K562 (cell line): Measurements from ENCODE around the gene ZDHHC3. TPM values are rescaled to one million over a fixed set of nuclear protein-coding genes. Genes with fewer than 3 reads are reported as not detected.

ENCODE experiments used
- ARID2 ChIP-seq: fragments of 450-650 bp; IDR thresholded peaks from 2 replicates; pipeline ENCODE4 v1.6.1; 2017; ENCODE audit warnings: antibody characterized with exemption, mild to moderate bottlenecking
- ATF1 ChIP-seq, 2 experiments: fragments of 450-650 bp in 1 of 2; IDR thresholded peaks; 2 replicates each; pipeline ENCODE4 v1.6.1; 2016; ENCODE audit warnings: missing compliant biosample characterization in 1 of 2, missing genetic modification characterization in 1 of 2
- CBX5 ChIP-seq: IDR thresholded peaks from 2 replicates; pipeline ENCODE4 v1.6.1; 2014; ENCODE audit warnings: low read depth, borderline replicate concordance
- CREM ChIP-seq: IDR thresholded peaks from 2 replicates; pipeline ENCODE4 v1.6.1; 2014; ENCODE audit warnings: antibody characterized with exemption, low read depth
- ETV1 ChIP-seq: fragments of 450-650 bp; conservative IDR thresholded peaks from 2 replicates; pipeline ENCODE4 v1.6.1; 2016; ENCODE audit warnings: missing genetic modification characterization, control low read depth, low read depth, missing compliant biosample characterization
- FOXP1 ChIP-seq: sonication (generic); formaldehyde crosslinking; IDR thresholded peaks from 2 replicates; pipeline ENCODE4 v1.8.0; 2022; ENCODE audit warnings: mild to moderate bottlenecking, missing genetic modification reagents
- GABPA ChIP-seq: fragments of 200-800 bp; sonication (Bioruptor generic); conservative IDR thresholded peaks from 2 replicates; pipeline ENCODE4 v1.6.1; 2016; ENCODE audit warnings: low read depth, missing genetic modification characterization, missing compliant biosample characterization
- GATAD2A ChIP-seq: fragments of 450-650 bp; IDR thresholded peaks from 2 replicates; pipeline ENCODE4 v1.6.1; 2017
- HDAC2 ChIP-seq: fragments of 450-650 bp; IDR thresholded peaks from 2 replicates; pipeline ENCODE4 v1.6.1; 2016; ENCODE audit warnings: mild to moderate bottlenecking
- HMGXB4 ChIP-seq: sonication (generic); formaldehyde crosslinking; IDR thresholded peaks from 2 replicates; pipeline ENCODE4 v1.8.1; 2023; ENCODE audit warnings: mild to moderate bottlenecking, missing genetic modification reagents
- IFI16 ChIP-seq: fragments of 250-450 bp; sonication (Bioruptor Pico); IDR thresholded peaks from 2 replicates; pipeline ENCODE4 v2.1.2; 2022; ENCODE audit warnings: mild to moderate bottlenecking, inconsistent platforms
- MCM5 ChIP-seq: fragments of 450-650 bp; IDR thresholded peaks from 2 replicates; pipeline ENCODE4 v1.6.1; 2016; ENCODE audit warnings: low read depth
- NFRKB ChIP-seq: fragments of 450-650 bp; IDR thresholded peaks from 2 replicates; pipeline ENCODE4 v1.6.1; 2016; ENCODE audit warnings: low read depth
- NR0B1 ChIP-seq: fragments of 450-650 bp; IDR thresholded peaks from one replicate; pipeline ENCODE4 v1.6.1; 2018; ENCODE audit warnings: mild to moderate bottlenecking, moderate library complexity; ENCODE audit not compliant: partially characterized antibody
- SMARCA4 ChIP-seq: fragments of 450-650 bp; IDR thresholded peaks from 2 replicates; pipeline ENCODE4 v1.6.1; 2016
- SNAPC5 ChIP-seq: fragments of 250-450 bp; sonication (Bioruptor Pico); IDR thresholded peaks from 2 replicates; pipeline ENCODE4 v1.8.0; 2021; ENCODE audit warnings: moderate library complexity, mild to moderate bottlenecking, inconsistent platforms
- TCF3 ChIP-seq: sonication (generic); formaldehyde crosslinking; IDR thresholded peaks from 2 replicates; pipeline ENCODE4 v1.4.0; 2020; ENCODE audit warnings: mild to moderate bottlenecking, missing genetic modification reagents
- TCF7L2 ChIP-seq: fragments of 150-350 bp; IDR thresholded peaks from 2 replicates; pipeline ENCODE4 v1.6.1; 2016; ENCODE audit warnings: low read depth, mild to moderate bottlenecking, low read length, moderate library complexity
- TOE1 ChIP-seq, 2 experiments: fragments of 450-650 bp in 1 of 2; sonication (generic) in 1 of 2; formaldehyde crosslinking in 1 of 2; IDR thresholded peaks; 2 replicates each; pipeline versions ENCODE4 v1.7.1 to v1.8.0; 2016 to 2022; ENCODE audit warnings: borderline replicate concordance in 2 of 2, mild to moderate bottlenecking in 2 of 2, antibody characterized with exemption in 1 of 2, inconsistent platforms in 1 of 2, low read depth in 1 of 2, missing genetic modification reagents in 1 of 2, moderate library complexity in 1 of 2
- TRIM24 ChIP-seq, 2 experiments: fragments of 450-650 bp; IDR thresholded peaks; 2 replicates each; pipeline ENCODE4 v1.6.1; 2016
- ZKSCAN1 ChIP-seq: fragments of 150-350 bp; IDR thresholded peaks from 2 replicates; pipeline ENCODE4 v1.6.1; 2016; ENCODE audit warnings: low read depth, low read length
- ZNF175 ChIP-seq: fragments of 200-800 bp; sonication (Bioruptor generic); IDR thresholded peaks from 2 replicates; pipeline ENCODE4 v1.6.1; 2016; ENCODE audit warnings: low read depth, mild to moderate bottlenecking, missing genetic modification characterization, missing compliant biosample characterization
- ZNF232 ChIP-seq: sonication (generic); formaldehyde crosslinking; IDR thresholded peaks from 2 replicates; pipeline ENCODE4 v1.8.0; 2022; ENCODE audit warnings: mild to moderate bottlenecking, missing genetic modification reagents
- ZNF41 ChIP-seq: fragments of 250-450 bp; sonication (Bioruptor Pico); conservative IDR thresholded peaks from 2 replicates; pipeline ENCODE4 v1.4.0; 2020; ENCODE audit warnings: mild to moderate bottlenecking
- ZNF586 ChIP-seq: fragments of 450-650 bp; formaldehyde crosslinking; conservative IDR thresholded peaks from 2 replicates; pipeline ENCODE4 v1.4.0; 2020; ENCODE audit warnings: mild to moderate bottlenecking, moderate library complexity
- ZNF830 ChIP-seq: fragments of 250-450 bp; sonication (Bioruptor Pico); IDR thresholded peaks from 2 replicates; pipeline ENCODE4 v1.5.0; 2021; ENCODE audit warnings: mild to moderate bottlenecking
- polyA plus RNA-seq, 8 experiments: library from polyadenylated mRNA; depleted of rRNA in 4 of 8; stranded (reverse) in 5 of 8; unstranded in 3 of 8; fragments of >200 nt; fragmentation: Nextera tagmentation in 2 of 8; fragmentation: Illumina TruSeq in 1 of 8; extraction: Ambion mirVana in 2 of 8; extraction: Trizol in 1 of 8; gene quantifications; 2 replicates each; pipeline versions ENCODE4 v1.2.1 to v1.2.3, GENCODE V29; 2011 to 2014; ENCODE audit warnings: inconsistent platforms in 1 of 8, missing spikeins in 1 of 8
- total RNA-seq, 7 experiments: library from RNA; depleted of rRNA in 6 of 7; stranded (reverse); fragments of >200 nt in 6 of 7; fragmentation: Illumina TruSeq in 2 of 7; extraction: Trizol in 2 of 7; gene quantifications; 2 replicates each; pipeline versions ENCODE4 v1.2.1 to v1.2.3, GENCODE V29; 2011 to 2021; ENCODE audit warnings: low replicate concordance in 1 of 7
- TF ChIP-seq, protein P1 (sequence below): sonication (generic); formaldehyde crosslinking; IDR thresholded peaks from 2 replicates; pipeline ENCODE4 v1.8.1; 2023; ENCODE audit warnings: mild to moderate bottlenecking, missing genetic modification reagents, moderate library complexity

Gene ZDHHC3
- total and polyA plus RNA-seq, 9 of the 15 experiments (the other 6 are each of a cell fraction or from before 2014, with no cell fraction given) = 10.3 to 120 (median 67.2) TPM

DNA sequence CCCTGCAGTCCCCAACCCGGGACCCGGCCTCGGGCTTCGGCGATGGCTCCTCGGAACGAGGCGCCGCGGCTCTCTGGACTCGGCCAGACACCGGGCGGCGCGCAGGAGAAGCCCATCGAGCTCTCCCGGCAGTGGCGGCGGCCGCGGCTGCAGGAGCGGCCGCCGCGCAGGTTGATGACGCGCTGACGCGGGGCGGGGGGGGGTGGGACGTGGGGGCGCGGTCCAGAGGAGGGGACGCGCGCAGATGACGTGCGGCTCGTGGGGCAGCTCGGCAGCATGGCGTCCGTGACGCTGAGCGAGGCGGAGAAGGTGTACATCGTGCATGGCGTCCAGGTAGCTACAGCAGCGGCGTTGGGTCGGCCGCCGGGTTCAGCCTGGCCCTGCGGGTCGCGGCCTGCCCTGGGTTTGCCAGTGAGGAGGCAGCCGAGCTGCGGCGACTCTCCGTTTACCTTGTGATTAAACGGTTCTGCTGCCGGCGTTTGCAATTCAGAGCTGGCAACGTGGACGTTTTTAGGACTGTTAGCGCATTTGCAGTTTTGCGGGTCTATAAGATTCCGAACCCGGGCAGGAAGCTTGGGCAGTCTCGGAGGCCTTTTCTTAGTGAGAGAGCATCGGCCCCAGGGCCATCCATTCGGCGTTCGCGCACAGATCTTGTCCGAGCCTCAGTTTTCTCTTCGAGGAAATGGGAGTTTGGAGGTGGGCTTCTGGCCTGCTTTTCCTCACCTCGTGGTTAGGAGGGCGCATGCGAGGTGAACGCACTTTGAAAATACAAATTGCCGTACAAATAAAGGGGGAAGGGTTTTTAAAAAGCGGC, at the start of gene ZDHHC3, which contains the start of gene EXOSC7 (continued):
- TF ChIP-seq HMGXB4 (CRISPR knock-in tag) (no peak; the same call in none of the 2 replicates), ZKSCAN1 (no peak), NR0B1 (no peak), HDAC2 (0 out of 2 replicates have a peak, but pooled peaks have one; percentile 53), TCF3 (CRISPR knock-in tag) (no peak), FOXP1 (CRISPR knock-in tag) (0 out of 2 replicates have a peak, but pooled peaks have one; percentile 46), ETV1 (tag) (no peak), ZNF232 (CRISPR knock-in tag) (no peak), MCM5 (no peak), ZNF830 (CRISPR knock-in tag) (no peak), TOE1 (IDR thresholded peaks at IDR 0.05; ENCODE audit: borderline replicate concordance) (no peak), TOE1 (CRISPR knock-in tag; IDR thresholded peaks at IDR 0.05; ENCODE audit: borderline replicate concordance, low read depth) (no peak), ARID2 (no peak), GABPA (no peak), TRIM24 (IDR thresholded peaks at IDR 0.05) (no peak), SNAPC5 (CRISPR knock-in tag) (no peak), NFRKB (peak; percentile 53), ATF1 (CRISPR knock-in tag; IDR thresholded peaks at IDR 0.05) (peak; percentile 88), ATF1 (tag; IDR thresholded peaks at IDR 0.05) (peak; percentile 97), CBX5 (peak; percentile 51; the same call in 1 of the 2 replicates), TCF7L2 (no peak), ZNF41 (CRISPR knock-in tag) (no peak), ZNF175 (CRISPR knock-in tag) (no peak), GATAD2A (no peak), SMARCA4 (no peak), IFI16 (CRISPR knock-in tag) (no peak), ZNF586 (CRISPR knock-in tag) (no peak), CREM (peak; percentile 100)
- TF ChIP-seq, protein P1, sequence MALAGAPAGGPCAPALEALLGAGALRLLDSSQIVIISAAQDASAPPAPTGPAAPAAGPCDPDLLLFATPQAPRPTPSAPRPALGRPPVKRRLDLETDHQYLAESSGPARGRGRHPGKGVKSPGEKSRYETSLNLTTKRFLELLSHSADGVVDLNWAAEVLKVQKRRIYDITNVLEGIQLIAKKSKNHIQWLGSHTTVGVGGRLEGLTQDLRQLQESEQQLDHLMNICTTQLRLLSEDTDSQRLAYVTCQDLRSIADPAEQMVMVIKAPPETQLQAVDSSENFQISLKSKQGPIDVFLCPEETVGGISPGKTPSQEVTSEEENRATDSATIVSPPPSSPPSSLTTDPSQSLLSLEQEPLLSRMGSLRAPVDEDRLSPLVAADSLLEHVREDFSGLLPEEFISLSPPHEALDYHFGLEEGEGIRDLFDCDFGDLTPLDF = no peak
